Motor neuron (in vitro differentiated cells): ENCODE measurements around the gene FCMR. TPM values are rescaled to one million over a fixed set of nuclear protein-coding genes. Genes with fewer than 3 reads are reported as not detected.
A peak's percentile ranks its signal among the peaks of the same experiment; 100 is the strongest.
"Not testable (repeated sequence)": the region's sequence is repeated elsewhere in the genome, so short reads cannot be mapped to it uniquely, and the experiment has no call there.

Experiments used
- ATAC-seq, 8 experiments: fragments of 200-7000 bp; cut with Tn5 transposase; replicated peaks in 6 of 8; 2 replicates each; pipeline ENCODE4 v1.8.0; 2021; ENCODE audit warnings: mild to moderate bottlenecking in 8 of 8, moderate library complexity in 8 of 8
- H3K27ac ChIP-seq, 2 donors: fragments of 250-450 bp; sonication (Bioruptor Pico); 2 replicates each; pipeline ENCODE4 v1.9.0; 2021; ENCODE audit warnings: antibody characterized with exemption in 2 of 2, mild to moderate bottlenecking in 2 of 2, moderate library complexity in 1 of 2
- H3K4me1 ChIP-seq, 2 donors: fragments of 250-450 bp; sonication (Bioruptor Pico); replicated peaks in 1 of 2; 2 replicates each; pipeline ENCODE4 v1.6.1; 2021; ENCODE audit warnings: antibody characterized with exemption in 2 of 2, mild to moderate bottlenecking in 2 of 2, moderate library complexity in 1 of 2
- H3K4me3 ChIP-seq, 5 donors: fragments of 250-450 bp; sonication (Bioruptor Pico); 2 replicates each; pipeline ENCODE4 v1.9.0; 2021; ENCODE audit warnings: antibody characterized with exemption in 5 of 5, mild to moderate bottlenecking in 5 of 5, moderate library complexity in 4 of 5
- WGBS, 10 experiments: fragments of 450-650 bp; shearing (Covaris generic); methylation state at CpG; one replicate each; pipeline ENCODE4 v1.0.0; 2022; 5-methylcytosine and 5-hydroxymethylcytosine counted together
- in situ Hi-C, 9 experiments: fragments of 400-800 bp; cut with MboI; loops; one replicate each; pipeline ENCODE4 v1.15.0; 2021; ENCODE audit warnings: low sequenced_read_pairs in 9 of 9, low pct_unique_long_range_greater_than_20kb in 2 of 9; ENCODE audit not compliant: unreplicated experiment in 9 of 9
- total RNA-seq, 8 experiments: library from RNA; unstranded; fragments of 300-600 nt; gene quantifications; 2 replicates each; pipeline versions ENCODE4 v1.2.3 to v1.2.4, GENCODE V29; 2022

Gene FCMR
- total RNA-seq, 8 experiments from 2014 or later, result 0.49 to 2.0 (median 0.99) TPM; not detected in 4

GRCh38 chr1:206926286-206926685 lies 4.5 kb upstream of the FCMR start:
- H3K4me3 ChIP-seq, result no peak overlapping the region
- 40 to 100% (median 88%) methylated on average over 1 to 2 of the region's 2 CpGs; no CpG with 5 or more reads in 1 of the 10 experiments for WGBS, 10 experiments
- no peak overlapping the region for H3K27ac ChIP-seq
- H3K4me1 ChIP-seq, result no peaks in the 10 kb centered on the region
- in situ Hi-C loops, result no loop called here
- ATAC-seq, result no peak

- Histone ChIP-seq H3K27ac (no peak overlapping the region), H3K4me3 (no peak overlapping the region), H3K4me1 (no peaks in the 10 kb centered on the region)
- WGBS, 10 experiments, result 66 to 100% (median 85%) methylated on average over 1 to 11 of the region's 11 CpGs; no CpG with 5 or more reads in 2 of the 10 experiments
- in situ Hi-C loops, result no loop called here
- ATAC-seq, result peak in 1 of 8 experiments; percentile 16
Measured at GRCh38 chr1:206925106-206925736, 3.5 kb upstream of the FCMR start.

- no peak for ATAC-seq
- Histone ChIP-seq H3K4me3 (no peak overlapping the region), H3K27ac (no peak overlapping the region), H3K4me1 (no peaks in the 10 kb centered on the region)
- in situ Hi-C loops, result loop anchor here in 7 of 9 experiments (25.0 kb wide), 4 partner anchors 187 to 437 kb away; partner anchors contain the start of genes DYRK3 (in 2 of the 7) and EIF2D (in 2 of the 7)
- WGBS, 10 experiments, result 65 to 94% (median 81%) methylated on average over 1 to 8 of the region's 8 CpGs; no CpG with 5 or more reads in 3 of the 10 experiments
Measured at GRCh38 chr1:206924592-206925105, 2.9 kb upstream of the FCMR start.

DNA sequence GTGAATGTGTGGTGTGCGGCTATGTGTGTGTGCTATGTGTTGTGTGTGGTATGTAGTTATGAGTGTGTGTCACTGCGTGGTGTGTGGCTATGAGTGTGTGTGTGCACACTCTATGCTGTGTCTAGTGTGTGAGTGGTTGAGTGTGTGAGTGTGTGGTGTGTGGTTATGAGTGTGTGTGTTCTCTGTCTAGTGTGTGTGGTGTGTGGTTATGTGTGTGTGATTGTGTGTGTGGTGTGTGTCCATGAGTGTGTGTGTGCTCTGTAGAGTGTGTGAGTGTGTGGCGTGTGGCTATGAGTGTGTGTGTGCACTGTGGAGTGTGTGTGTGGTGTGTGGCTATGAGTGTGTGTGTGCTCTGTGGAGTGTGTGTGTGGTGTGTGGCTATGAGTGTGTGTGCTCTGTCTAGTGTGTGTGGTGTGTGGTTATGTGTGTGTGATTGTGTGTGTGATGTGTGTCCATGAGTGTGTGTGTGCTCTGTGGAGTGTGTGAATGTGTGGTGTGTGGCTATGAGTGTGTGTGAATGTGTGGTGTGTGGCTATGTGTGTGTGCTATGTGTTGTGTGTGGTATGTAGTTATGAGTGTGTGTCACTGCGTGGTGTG lies 2.3 kb upstream of the FCMR start:
- in situ Hi-C loops, result loop anchor here in 7 of 9 experiments (25.0 kb wide), 4 partner anchors 187 to 437 kb away; partner anchors contain the start of genes DYRK3 (in 2 of the 7) and EIF2D (in 2 of the 7)
- 57 to 100% (median 80%) methylated on average over 1 to 4 of the region's 4 CpGs for WGBS, 10 experiments
- H3K4me1 ChIP-seq, H3K4me3 ChIP-seq, H3K27ac ChIP-seq: not testable (repeated sequence)
- peak in 1 of 8 experiments; percentile 23 for ATAC-seq

DNA sequence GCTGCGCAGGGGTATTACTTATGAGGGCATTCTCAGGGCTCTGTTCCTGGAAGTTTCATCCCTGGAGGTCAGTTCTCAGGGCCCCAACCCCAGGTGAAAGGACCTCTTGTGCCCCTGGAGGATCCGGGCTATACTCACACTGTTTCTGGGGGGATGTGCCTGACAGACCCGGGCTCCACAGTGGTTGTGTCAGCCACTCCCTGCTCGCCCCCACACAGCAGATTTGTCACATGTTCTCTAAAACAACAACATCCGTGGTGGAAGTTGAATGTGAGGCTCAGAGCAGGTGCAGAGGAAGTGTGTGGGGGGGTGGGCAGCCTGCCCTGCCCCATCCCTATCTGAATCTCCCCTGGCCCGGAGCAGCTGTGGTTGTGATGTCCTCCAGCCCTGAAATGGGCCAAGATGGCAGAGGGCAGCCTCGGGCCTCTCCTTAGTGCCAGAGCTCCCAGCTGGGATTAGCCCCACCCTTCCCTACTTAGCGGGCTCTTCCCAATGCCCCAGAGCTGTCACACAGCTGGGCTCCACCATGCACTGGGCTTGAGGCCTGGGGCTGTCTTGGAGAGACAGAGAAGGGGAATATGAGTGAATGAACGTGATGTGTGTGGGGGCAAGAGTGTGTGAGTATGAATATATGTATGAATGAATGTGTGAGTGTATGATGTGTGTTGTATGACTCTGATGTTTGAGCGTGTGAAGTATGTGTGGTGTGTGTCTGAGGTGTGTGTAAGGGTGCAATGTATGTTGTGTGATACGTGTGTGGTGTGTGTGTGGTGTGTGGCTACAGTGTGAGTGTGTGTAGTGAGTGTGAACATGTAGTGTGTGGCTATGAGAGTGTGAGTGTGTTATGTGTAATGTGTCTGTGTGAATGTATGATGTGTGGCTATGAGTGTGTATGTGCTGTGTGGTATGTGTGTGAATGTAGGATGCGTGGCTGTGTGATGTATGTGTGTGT lies 1.5 kb upstream of the FCMR start:
- in situ Hi-C loops, result loop anchor here in 7 of 9 experiments (25.0 kb wide), 4 partner anchors 186 to 436 kb away; partner anchors contain the start of genes DYRK3 (in 2 of the 7) and EIF2D (in 2 of the 7)
- WGBS, 10 experiments, result 0 to 100% (median 79%) methylated on average over 1 to 9 of the region's 12 CpGs; no CpG with 5 or more reads in 1 of the 10 experiments
- Histone ChIP-seq H3K27ac (no peak overlapping the region), H3K4me1 (no peaks in the 10 kb centered on the region), H3K4me3 (no peak overlapping the region)
- ATAC-seq, result peak in 3 of 8 experiments; percentile 76 to 89 (median 87)

- Histone ChIP-seq H3K27ac (no peak overlapping the region), H3K4me1 (no peaks in the 10 kb centered on the region), H3K4me3 (no peak overlapping the region)
- ATAC-seq, result no peak
- WGBS, 10 experiments, result 40 to 60% methylated on average over 1 of the region's 1 CpG; no CpG with 5 or more reads in 8 of the 10 experiments
- in situ Hi-C loops, result loop anchor here in 7 of 9 experiments (25.0 kb wide), 4 partner anchors 185 to 435 kb away; partner anchors contain the start of genes DYRK3 (in 2 of the 7) and EIF2D (in 2 of the 7)
Measured at GRCh38 chr1:206922524-206922923, 783 bp upstream of the FCMR start.

DNA sequence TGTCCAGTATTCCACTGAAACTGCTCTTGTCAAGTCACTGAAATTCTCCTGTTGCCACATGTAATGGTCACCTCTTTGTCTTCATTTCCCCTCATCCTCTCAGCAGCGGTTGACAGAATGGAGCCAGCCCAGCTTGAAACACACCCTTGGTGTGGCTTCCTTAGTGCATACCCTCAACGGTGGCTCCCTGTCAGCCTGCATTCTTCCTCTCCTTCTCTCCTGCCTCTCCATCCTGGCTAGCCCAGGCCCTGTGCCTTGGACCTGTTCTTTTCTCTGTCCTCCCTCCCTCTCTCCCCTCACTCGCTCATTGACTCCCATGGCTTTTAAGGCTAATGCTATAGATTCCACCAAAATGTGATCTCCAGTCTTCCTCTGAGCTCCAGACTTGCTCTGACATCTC lies 3.7 kb downstream of the FCMR start:
- Histone ChIP-seq H3K27ac (no peak overlapping the region), H3K4me1 (no peaks in the 10 kb centered on the region), H3K4me3 (no peak overlapping the region)
- 0 to 100% (median 72%) methylated on average over 1 to 3 of the region's 3 CpGs; no CpG with 5 or more reads in 4 of the 10 experiments for WGBS, 10 experiments
- in situ Hi-C loops, result loop anchor here in 8 of 9 experiments (10.0 to 25.0 kb wide), 6 partner anchors 113 to 431 kb away; partner anchors contain the start of genes DYRK3 (in 2 of the 8) and EIF2D (in 2 of the 8)
- no peak for ATAC-seq

DNA sequence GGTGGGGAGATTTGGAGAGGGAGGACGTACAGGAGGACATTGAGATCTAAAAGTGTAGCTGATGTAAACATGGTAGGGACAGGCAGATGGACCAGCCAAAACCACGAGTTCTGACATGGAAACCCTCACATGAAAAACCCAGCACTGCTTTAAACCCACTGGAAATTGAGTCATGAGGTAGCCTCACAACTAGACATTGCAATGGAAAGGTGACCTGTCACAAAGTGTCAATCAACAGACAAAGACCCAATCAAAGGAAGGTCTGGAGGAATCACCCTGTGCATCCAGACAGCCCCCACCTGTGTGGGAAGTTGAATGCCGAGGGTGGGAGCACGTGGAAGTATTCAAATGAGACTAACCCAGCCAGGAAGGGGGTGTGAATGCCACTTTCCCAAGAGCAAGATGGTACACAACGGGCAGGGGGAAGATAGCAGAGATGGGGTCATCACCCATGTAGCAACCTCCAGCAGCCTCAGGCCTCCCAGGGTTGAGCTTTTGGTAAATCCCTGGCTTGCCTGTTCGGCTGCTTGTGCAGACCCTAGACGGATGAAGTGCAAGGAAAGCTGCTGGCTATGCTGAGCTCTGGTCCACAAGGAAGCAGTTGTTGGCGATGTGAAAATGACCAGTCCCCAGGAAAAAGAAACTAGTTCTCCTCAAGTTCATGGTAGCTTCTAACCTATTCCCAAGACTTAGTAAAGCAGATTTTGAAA lies 5.6 kb downstream of the FCMR start:
- 0 to 84% (median 70%) methylated on average over 1 to 6 of the region's 8 CpGs; no CpG with 5 or more reads in 1 of the 10 experiments for WGBS, 10 experiments
- in situ Hi-C loops, result loop anchor here in 8 of 9 experiments (10.0 to 25.0 kb wide), 6 partner anchors 111 to 429 kb away; partner anchors contain the start of genes DYRK3 (in 2 of the 8) and EIF2D (in 2 of the 8)
- Histone ChIP-seq H3K4me3 (no peak overlapping the region), H3K4me1 (no peaks in the 10 kb centered on the region), H3K27ac (no peak overlapping the region)
- ATAC-seq, result no peak

GRCh38 chr1:206915030-206915735 lies 6.6 kb downstream of the FCMR start:
- Histone ChIP-seq H3K4me1 (no peaks in the 10 kb centered on the region), H3K27ac (no peak overlapping the region), H3K4me3 (no peak overlapping the region)
- 20 to 84% (median 74%) methylated on average over 1 to 15 of the region's 15 CpGs for WGBS, 10 experiments
- in situ Hi-C loops, result loop anchor here in 8 of 9 experiments (10.0 to 25.0 kb wide), 6 partner anchors 110 to 428 kb away; partner anchors contain the start of genes DYRK3 (in 2 of the 8) and EIF2D (in 2 of the 8)
- peak in 4 of 8 experiments; percentile 30 to 85 (median 66) for ATAC-seq

DNA sequence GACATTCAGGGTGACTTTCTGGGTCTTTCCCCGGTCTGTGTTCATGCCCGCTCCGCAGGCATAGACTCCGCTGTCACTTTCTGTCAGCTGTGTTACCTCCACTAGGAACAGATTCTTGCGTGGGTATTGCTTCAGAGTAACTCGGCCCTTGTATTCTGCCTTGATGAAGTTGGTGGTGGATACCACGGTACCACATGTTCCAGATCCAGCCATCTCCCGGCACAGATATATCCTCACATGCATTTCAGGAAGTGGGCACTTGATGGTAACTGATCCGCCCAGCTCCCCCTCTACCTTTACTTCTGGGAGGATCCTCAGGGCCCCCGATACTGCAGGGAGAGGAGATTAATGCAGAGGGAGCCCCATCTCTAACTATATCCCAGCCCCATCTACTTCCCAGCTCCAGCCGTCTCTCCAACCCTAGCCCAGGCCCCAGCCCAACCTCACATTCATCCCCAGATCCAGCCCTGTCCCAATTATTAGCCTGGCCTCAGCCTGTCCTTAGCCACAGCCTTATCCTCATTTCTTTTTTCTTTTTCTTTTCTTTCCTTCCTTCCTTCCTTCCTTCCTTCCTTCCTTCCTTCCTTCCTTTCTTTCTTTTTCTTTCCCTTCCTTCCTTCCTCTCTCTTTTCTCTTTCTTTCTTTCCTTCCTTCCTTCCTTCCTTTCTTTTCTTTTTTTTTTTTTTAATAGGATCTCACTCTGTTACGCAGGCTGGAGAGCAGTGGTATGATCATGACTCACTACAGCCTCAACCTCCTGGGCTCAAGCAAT lies 7.8 kb downstream of the FCMR start:
- Histone ChIP-seq H3K4me1 (no peaks in the 10 kb centered on the region), H3K4me3 (no peak overlapping the region), H3K27ac (no peak overlapping the region)
- ATAC-seq, result no peak
- in situ Hi-C loops, result loop anchor here in 8 of 9 experiments (10.0 to 25.0 kb wide), 6 partner anchors 109 to 427 kb away; partner anchors contain the start of genes DYRK3 (in 2 of the 8) and EIF2D (in 2 of the 8)
- WGBS, 10 experiments, result 36 to 94% (median 81%) methylated on average over 3 to 10 of the region's 12 CpGs; no CpG with 5 or more reads in 1 of the 10 experiments
